GM23338 (cell line): Measurements from ENCODE around the gene CFAP298.
"Not testable (repeated sequence)": the region's sequence is repeated elsewhere in the genome, so short reads cannot be mapped to it uniquely, and the experiment has no call there.

Experiments used
- CTCF ChIP-seq, 2 experiments: fragments of 200-600 bp in 1 of 2; sonication (generic) in 1 of 2; conservative IDR thresholded peaks; 2 replicates each; pipeline versions ENCODE4 v1.5.1 to v1.6.1; 2016 to 2017; ENCODE audit warnings: antibody characterized with exemption in 2 of 2, low read depth in 2 of 2, mild to moderate bottlenecking in 2 of 2, moderate library complexity in 1 of 2
- ETS1 ChIP-seq: IDR thresholded peaks from 2 replicates; pipeline ENCODE4 v1.6.1; 2016; ENCODE audit warnings: antibody characterized with exemption
- EZH2 ChIP-seq: fragments of 200-600 bp; sonication (generic); IDR thresholded peaks from one replicate; pipeline ENCODE4 v1.8.0; 2017; ENCODE audit warnings: antibody characterized with exemption, mild to moderate bottlenecking, low read depth; ENCODE audit not compliant: unreplicated experiment
- EZH2phosphoT487 ChIP-seq: fragments of 200-600 bp; sonication (generic); IDR thresholded peaks from one replicate; pipeline ENCODE4 v1.8.1; 2018; ENCODE audit warnings: antibody characterized with exemption; ENCODE audit not compliant: unreplicated experiment
- NANOG ChIP-seq: IDR thresholded peaks from 2 replicates; pipeline ENCODE4 v1.6.1; 2016; ENCODE audit warnings: antibody characterized with exemption, borderline replicate concordance
- POLR2AphosphoS5 ChIP-seq: IDR thresholded peaks from 2 replicates; pipeline ENCODE4 v1.6.1; 2016; ENCODE audit warnings: antibody characterized with exemption, low read depth
- REST ChIP-seq: IDR thresholded peaks from one replicate; pipeline ENCODE4 v1.6.1; 2018; ENCODE audit warnings: antibody characterized with exemption; ENCODE audit not compliant: unreplicated experiment
- ZNF331 ChIP-seq: fragments of 250-450 bp; sonication (Bioruptor Pico); IDR thresholded peaks from 2 replicates; pipeline ENCODE4 v1.5.0; 2020; ENCODE audit warnings: low read depth, mild to moderate bottlenecking, moderate library complexity

- TF ChIP-seq CTCF (conservative IDR thresholded peaks at IDR 0.05; ENCODE audit: low read depth in 2 of 2); REST; ZNF331; EZH2; EZH2phosphoT487; NANOG; POLR2AphosphoS5; ETS1: not testable (repeated sequence)
These were observed 49.0 kb upstream of the CFAP298 start for GRCh38 chr21:32661026-32661782.
